GM10248 (cell line): Measurements from ENCODE around the gene ORM1.

Source experiments
- CTCF ChIA-PET: fragments of 300-600 bp; sonication (Branson Sonifier 250); formaldehyde crosslinking; extraction: SDS; loops from one replicate; lab custom pipeline; 2021; ENCODE audit warnings: antibody characterized with exemption; lab: Yijun Ruan, JAX
- POLR2A ChIA-PET: fragments of 350-650 bp; sonication (Branson Sonifier 250); formaldehyde crosslinking; extraction: SDS; loops from one replicate; lab custom pipeline; 2020; ENCODE audit warnings: antibody characterized with exemption; lab: Yijun Ruan, JAX
- DNase-seq: peaks from one replicate; pipeline ENCODE4 v3.0.0; 2012; ENCODE audit errors: extremely low spot score
- TF ChIP-seq, protein P1 (sequence below): IDR thresholded peaks from 2 replicates; pipeline ENCODE4 v1.5.1; 2012; ENCODE audit warnings: mild to moderate bottlenecking, low read depth; ENCODE audit errors: extremely low read depth, missing control alignments, control extremely low read depth

ORM1 gene

DNA sequence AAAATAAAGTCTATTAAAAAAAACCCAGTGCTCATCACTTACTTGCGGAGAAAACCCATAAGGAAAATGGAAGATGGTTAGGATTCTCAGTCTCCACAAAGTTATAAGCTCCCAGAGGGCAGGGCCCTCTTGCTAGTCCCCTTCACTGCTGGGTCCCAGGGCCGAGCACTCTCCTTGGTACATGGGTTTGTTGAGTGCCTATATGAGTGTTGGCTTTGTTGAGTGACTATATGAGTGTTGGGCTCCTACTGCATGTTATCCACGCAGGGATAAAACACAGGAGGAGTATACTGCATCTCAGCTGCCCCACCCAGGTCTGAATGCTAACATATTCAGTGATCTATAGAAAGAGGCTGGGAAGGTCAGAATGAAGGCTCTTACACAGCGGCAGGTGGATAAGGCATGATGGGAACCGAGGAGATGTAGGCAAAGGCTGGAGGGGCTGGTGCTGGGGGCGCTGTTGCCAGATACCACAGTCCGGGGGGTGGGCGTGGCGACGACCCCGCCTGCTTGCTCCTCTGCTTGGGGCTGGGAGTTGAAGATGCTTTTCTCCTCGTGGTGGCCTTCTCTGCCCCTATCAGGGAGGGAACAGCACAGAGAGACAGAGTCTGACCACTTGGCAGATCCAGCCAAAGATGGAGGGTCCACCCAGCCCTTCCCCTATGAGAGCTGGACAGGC lies 18.4 kb downstream of the ORM1 start:
- ChIA-PET POLR2A (no interaction called here), CTCF (interaction anchor here (1.5 to 3.1 kb wide), 2 partner anchors 45 to 312 kb away, joined by 3 to 8 read pairs; no protein-coding TSS in a partner anchor)
- no peak for DNase-seq
- TF ChIP-seq, protein P1, sequence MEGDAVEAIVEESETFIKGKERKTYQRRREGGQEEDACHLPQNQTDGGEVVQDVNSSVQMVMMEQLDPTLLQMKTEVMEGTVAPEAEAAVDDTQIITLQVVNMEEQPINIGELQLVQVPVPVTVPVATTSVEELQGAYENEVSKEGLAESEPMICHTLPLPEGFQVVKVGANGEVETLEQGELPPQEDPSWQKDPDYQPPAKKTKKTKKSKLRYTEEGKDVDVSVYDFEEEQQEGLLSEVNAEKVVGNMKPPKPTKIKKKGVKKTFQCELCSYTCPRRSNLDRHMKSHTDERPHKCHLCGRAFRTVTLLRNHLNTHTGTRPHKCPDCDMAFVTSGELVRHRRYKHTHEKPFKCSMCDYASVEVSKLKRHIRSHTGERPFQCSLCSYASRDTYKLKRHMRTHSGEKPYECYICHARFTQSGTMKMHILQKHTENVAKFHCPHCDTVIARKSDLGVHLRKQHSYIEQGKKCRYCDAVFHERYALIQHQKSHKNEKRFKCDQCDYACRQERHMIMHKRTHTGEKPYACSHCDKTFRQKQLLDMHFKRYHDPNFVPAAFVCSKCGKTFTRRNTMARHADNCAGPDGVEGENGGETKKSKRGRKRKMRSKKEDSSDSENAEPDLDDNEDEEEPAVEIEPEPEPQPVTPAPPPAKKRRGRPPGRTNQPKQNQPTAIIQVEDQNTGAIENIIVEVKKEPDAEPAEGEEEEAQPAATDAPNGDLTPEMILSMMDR, result no peak

DNA sequence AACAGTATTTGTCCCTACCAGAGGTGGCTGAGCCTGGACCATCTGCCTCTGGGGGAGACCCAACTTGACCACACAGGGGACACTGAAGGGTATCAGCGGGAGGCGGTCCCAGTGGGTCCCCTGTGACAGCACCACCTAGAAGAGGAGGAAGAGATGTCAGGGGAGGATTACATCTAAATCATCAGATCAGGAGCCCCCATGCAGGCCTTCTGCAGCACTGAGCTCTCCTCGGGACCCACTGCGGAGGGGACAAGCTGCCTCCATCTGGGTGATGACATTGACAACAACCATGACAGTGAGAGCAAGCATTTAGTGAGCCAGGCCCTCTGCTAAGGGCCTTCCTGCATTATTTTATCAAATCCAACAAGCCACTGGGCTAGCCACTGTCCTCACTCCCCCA lies 19.1 kb downstream of the ORM1 start:
- CTCF ChIA-PET, result interaction anchor here (0.8 to 3.1 kb wide), 3 partner anchors 17 to 311 kb away, joined by 3 to 8 read pairs (median 3); no protein-coding TSS in a partner anchor

DNA sequence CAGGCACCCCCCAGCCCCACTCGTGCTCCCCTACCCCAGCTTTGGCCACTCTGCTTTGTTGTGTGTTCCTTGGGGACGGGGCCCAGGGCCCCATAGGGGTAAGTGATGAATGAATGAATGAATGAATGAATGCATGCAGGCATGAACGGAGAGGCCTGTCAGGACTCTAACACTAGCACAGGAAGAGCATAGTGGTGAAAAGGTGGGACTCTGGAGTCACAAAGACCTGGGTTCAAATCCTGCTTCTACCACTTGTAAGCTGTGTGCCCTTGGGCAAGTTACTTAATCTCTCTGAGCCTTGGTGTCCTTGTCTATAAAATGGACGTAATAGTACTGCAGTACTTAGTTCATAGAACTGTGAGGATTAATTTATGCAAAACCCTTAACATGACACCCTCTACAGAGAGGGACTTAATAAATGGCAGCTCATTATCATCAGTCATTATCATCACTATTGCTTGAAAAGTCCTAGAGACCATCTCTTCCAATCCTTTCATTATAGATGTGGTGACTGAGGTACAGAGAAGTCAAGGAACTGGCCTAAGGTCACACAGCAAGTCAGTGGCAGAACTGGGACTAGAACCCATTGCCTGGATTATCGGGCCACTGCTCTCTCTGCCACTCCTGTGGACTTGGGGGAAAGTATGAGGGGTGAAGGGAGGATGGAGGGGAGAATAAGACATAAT lies 20.0 kb downstream of the ORM1 start:
- POLR2A ChIA-PET, result no interaction called here
- TF ChIP-seq, protein P1, result no peak

More for the DNA sequence above, 19.1 kb downstream of the ORM1 start:
- DNase-seq, result no peak
- TF ChIP-seq, protein P1, result no peak
- POLR2A ChIA-PET, result no interaction called here

DNA sequence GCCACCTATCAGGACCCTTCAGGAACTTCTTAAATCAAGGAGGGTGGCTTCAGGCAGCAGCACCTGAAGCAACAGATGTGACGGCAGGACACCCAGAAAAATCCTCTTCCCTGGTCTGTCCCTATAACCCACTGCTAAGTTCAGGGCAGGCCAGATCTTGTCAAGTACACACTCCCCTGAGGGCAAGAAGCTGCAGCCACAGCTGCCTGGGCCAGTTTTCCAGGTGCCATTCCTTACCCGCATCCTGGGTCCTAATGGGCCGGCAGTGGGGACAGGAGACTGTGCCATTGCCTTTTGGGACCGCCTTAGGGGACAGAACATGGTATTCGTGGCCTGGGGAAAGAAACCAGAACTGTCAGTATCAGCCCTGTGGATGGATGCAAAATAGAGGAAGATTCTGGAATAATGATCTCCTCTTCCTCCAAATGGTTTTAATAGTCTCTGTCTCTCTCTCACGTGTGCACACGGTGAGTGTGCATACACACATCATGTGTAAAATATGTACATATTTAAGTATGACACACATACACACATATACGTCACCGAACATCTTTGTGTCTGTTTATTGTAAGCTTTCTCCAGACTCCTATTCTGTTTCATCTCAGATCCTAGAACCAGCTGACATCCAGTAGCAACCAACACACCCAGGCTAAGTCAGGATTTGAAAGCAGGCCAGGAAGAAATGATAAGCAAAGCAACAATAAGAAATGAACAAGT lies 20.7 kb downstream of the ORM1 start:
- no peak for DNase-seq
- TF ChIP-seq, protein P1, result no peak
- ChIA-PET CTCF (interaction anchor here (1.0 to 1.7 kb wide), 4 partner anchors 10 to 62 kb away, joined by 3 to 6 read pairs (median 4); no protein-coding TSS in a partner anchor), POLR2A (no interaction called here)

More for the DNA sequence above, 20.0 kb downstream of the ORM1 start:
- CTCF ChIA-PET, result interaction anchor here (0.8 to 1.5 kb wide), 3 partner anchors 18 to 63 kb away, joined by 3 to 4 read pairs (median 3); no protein-coding TSS in a partner anchor
- DNase-seq, result no peak

DNA sequence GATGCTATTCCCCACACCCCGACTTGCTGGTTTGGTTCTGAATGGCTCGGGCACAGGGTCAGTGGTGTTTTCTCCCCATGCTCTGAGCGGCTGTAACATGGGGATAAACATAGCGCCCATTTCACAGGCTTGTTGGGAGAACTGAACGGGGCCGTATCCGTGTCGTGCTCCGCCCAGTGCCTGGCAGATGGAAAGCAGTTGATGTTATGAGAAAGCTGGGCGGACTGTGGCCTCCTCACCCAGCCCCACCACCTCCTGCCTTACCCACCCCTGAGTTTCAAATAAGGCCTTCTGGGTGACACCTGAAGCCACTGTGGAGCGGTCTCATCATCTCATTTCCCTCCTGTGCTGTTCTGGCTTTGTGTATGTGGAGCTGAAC lies 21.3 kb downstream of the ORM1 start:
- POLR2A ChIA-PET, result no interaction called here
- CTCF ChIA-PET, result interaction anchor here (1.1 to 1.7 kb wide), 3 partner anchors 9 to 54 kb away, joined by 3 to 6 read pairs (median 4); no protein-coding TSS in a partner anchor
- DNase-seq, result no peak
- TF ChIP-seq, protein P1, result no peak

DNA sequence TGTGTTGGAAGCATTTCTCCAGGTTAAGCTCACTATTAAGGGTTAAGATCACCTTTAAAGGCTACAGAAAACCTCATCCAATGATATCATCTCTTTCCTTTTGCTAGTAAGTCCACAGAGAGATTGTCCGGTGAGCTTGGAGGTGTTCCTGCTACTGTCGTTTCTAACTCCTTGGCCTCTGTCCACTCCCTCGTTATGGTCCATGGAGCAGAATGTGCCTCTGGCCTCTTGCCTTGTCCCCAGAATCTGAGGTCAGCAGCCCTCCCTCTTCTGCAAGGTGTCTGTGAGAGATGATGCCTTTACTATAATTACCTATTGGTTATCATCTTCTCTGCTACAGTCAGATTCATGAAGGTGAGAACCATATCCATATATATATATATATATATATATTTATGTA lies 21.8 kb downstream of the ORM1 start:
- TF ChIP-seq, protein P1, result no peak
- no peak for DNase-seq
- CTCF ChIA-PET, result interaction anchor here (1.1 to 1.7 kb wide), 3 partner anchors 8 to 53 kb away, joined by 3 to 6 read pairs (median 4); no protein-coding TSS in a partner anchor
- POLR2A ChIA-PET, result no interaction called here
